A673 (cell line): Measurements from ENCODE around the gene CA6.

Source experiments
- CTCF ChIP-seq: fragments of 300-800, 200-600 bp; sonication (generic); conservative IDR thresholded peaks from 2 replicates; pipeline ENCODE4 v1.5.1; 2017; ENCODE audit warnings: low read depth, mild to moderate bottlenecking, antibody characterized with exemption, low read length, moderate library complexity, mixed read lengths
- EZH2 ChIP-seq: fragments of 200-600 bp; sonication (generic); IDR thresholded peaks from 2 replicates; pipeline ENCODE4 v1.6.1; 2017; ENCODE audit warnings: borderline replicate concordance, low read depth, mild to moderate bottlenecking, mixed read lengths, antibody characterized with exemption, low read length; ENCODE audit not compliant: poor library complexity, severe bottlenecking

- no peak for TF ChIP-seq CTCF
- no peak for TF ChIP-seq EZH2
These were observed 39.3 kb downstream of the CA6 start for GRCh38 chr1:8984990-8985389.
